HFFc6 (cell line): ENCODE results near the gene PTPN13. TPM values are rescaled to one million over a fixed set of nuclear protein-coding genes. Genes with fewer than 3 reads are reported as not detected.

Experiments
- DNase-seq: peaks from one replicate; pipeline ENCODE4 v3.0.0-alpha.2; 2018
- H3K27ac Mint-ChIP-seq: 2 replicates; pipeline ENCODE4 v1.8.0; 2020; ENCODE audit warnings: mild to moderate bottlenecking, mixed read lengths
- H3K27me3 Mint-ChIP-seq: 2 replicates; pipeline ENCODE4 v1.8.0; 2021; ENCODE audit warnings: mild to moderate bottlenecking, moderate library complexity, mixed read lengths; ENCODE audit not compliant: insufficient read depth
- H3K36me3 Mint-ChIP-seq: 2 replicates; pipeline ENCODE4 v1.8.0; 2021; ENCODE audit warnings: low read depth, mixed read lengths
- H3K4me1 Mint-ChIP-seq: 2 replicates; pipeline ENCODE4 v1.8.0; 2020; ENCODE audit warnings: low read depth, mixed read lengths
- H3K4me3 Mint-ChIP-seq: 2 replicates; pipeline ENCODE4 v1.8.0; 2020; ENCODE audit warnings: mild to moderate bottlenecking, moderate library complexity, mixed read lengths
- H3K9me3 Mint-ChIP-seq: 2 replicates; pipeline ENCODE4 v1.8.0; 2020; ENCODE audit warnings: mild to moderate bottlenecking, mixed read lengths
- total RNA-seq, 6 experiments: library from RNA; stranded (reverse); fragmentation: NEBNext Ultra II Directional; extraction: Animal tissue kit (Norgen Biotek cat#: 25700); gene quantifications; 2 replicates in 1 of 6; 3 replicates in 5 of 6; pipeline ENCODE4 v1.2.3, GENCODE V29; 2021
- TF ChIP-seq, protein P1 (sequence below): fragments of 200-600 bp; sonication (generic); IDR thresholded peaks from 2 replicates; pipeline ENCODE4 v1.5.0; 2021; ENCODE audit warnings: antibody characterized with exemption, mild to moderate bottlenecking

PTPN13 gene
- total RNA-seq, 6 experiments from 2014 or later: 48.2 to 65.7 (median 58.1) TPM

DNA sequence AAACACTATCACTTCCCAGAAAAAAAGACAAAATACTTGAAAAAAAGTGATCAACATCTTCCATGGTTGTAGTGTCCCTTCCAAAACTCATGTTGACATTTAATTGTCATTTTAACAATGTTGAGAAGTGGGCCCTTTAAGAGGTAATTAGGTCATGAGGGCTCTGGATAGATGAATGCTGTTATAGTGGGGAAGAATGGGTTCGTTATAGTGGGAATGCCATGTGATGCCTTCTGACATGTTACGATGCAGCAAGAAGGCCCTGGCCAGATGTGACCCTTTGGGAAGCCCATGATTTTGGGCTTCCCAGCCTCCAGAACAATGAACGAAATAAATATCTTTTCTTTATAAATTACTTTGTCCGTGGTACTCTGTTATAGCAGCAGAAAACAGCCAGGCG is 259.1 kb downstream of the PTPN13 start:
- TF ChIP-seq, protein P1, sequence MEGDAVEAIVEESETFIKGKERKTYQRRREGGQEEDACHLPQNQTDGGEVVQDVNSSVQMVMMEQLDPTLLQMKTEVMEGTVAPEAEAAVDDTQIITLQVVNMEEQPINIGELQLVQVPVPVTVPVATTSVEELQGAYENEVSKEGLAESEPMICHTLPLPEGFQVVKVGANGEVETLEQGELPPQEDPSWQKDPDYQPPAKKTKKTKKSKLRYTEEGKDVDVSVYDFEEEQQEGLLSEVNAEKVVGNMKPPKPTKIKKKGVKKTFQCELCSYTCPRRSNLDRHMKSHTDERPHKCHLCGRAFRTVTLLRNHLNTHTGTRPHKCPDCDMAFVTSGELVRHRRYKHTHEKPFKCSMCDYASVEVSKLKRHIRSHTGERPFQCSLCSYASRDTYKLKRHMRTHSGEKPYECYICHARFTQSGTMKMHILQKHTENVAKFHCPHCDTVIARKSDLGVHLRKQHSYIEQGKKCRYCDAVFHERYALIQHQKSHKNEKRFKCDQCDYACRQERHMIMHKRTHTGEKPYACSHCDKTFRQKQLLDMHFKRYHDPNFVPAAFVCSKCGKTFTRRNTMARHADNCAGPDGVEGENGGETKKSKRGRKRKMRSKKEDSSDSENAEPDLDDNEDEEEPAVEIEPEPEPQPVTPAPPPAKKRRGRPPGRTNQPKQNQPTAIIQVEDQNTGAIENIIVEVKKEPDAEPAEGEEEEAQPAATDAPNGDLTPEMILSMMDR: no peak
- H3K4me3 Mint-ChIP-seq: no peak overlapping the region
- no peaks in the 10 kb centered on the region; the same call in 1 of the 2 replicates for H3K27me3 Mint-ChIP-seq
- peaks cover 63% of the 10 kb centered on the region for H3K4me1 Mint-ChIP-seq
- no peak for DNase-seq
- no peaks in the 10 kb centered on the region for H3K36me3 Mint-ChIP-seq
- H3K27ac Mint-ChIP-seq: no peak overlapping the region
- no peaks in the 10 kb centered on the region; the same call in 1 of the 2 replicates for H3K9me3 Mint-ChIP-seq

DNA sequence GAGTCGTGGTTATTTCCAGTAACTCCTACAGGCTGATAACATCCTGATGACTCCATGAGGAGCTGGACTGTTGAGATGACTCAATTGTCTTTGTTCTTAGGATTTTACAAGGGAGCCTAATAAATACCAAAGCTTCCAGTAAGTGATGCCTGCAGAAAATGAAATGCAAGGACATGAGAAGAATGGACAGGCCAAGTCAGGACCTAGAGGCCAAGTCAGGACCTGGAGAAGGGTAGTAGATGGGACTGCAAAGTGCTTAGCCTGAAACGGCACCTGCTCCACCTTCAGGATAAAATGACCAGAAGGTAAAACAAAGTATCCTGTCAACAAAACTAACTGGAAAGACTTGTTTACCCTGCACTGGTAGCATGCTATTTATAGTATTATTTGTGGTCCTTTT is 261.5 kb downstream of the PTPN13 start:
- Mint-ChIP-seq H3K4me3 (peak overlapping the region; percentile 53), H3K4me1 (peaks cover 42% of the 10 kb centered on the region), H3K36me3 (peaks cover 3% of the 10 kb centered on the region; the same call in 1 of the 2 replicates), H3K9me3 (no peaks in the 10 kb centered on the region; the same call in 1 of the 2 replicates), H3K27ac (peak overlapping the region; percentile 88), H3K27me3 (no peaks in the 10 kb centered on the region; the same call in 1 of the 2 replicates)
- TF ChIP-seq, protein P1: no peak
- peak; percentile 90 for DNase-seq

DNA sequence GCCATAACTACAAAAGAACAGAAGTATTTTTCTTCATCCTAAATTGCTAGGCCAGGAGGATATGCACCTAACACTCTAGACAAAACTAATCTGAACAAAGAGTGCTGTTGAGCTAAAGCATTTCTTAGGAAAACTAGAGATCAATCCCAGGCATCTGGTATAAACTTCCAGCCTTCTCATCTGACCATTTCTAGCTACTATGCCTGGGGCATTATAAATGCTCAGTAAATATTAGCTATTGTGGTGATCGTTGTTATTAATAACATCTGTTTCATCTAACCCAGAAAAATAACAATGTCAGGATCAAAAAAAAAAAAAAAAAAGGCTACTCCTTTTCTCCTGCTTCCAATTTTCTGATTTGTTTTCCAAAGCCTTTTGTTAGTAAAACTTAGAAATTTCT is 262.8 kb downstream of the PTPN13 start:
- peak overlapping the region; percentile 66 for H3K4me3 Mint-ChIP-seq
- no peaks in the 10 kb centered on the region; the same call in 1 of the 2 replicates for H3K9me3 Mint-ChIP-seq

DNA sequence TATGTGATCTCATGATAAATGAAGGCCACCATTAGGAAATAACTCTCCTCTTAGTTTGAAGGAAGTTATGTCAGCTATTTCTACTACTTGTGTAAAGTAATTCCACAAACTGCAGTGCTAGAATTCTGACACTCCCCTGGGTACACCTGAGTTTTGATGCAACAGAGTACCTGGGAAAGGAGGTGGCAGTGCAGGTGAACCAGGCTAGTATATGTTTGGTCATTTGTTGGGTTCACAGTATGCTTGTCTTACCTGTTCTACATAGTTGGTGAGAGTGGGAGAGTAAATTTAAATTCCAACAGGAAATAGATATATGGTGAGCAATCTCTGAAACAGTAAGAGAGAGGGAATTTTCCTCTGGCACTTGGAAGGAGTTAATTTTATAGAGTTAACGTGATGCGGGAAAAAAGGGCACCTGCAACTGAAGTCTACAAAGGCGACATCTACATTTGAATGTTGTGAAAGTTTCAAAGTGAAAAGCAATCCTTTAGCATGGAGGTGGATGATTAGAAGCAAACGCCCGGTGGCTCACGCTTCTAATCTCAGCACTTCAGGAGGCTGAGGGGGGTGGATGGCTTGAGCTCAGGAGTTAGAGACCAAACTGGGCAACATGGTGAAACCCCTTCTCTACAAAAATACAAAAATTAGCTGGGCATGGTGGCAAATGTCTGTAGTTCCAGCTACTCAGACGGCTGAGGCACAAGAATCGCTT is 263.4 kb downstream of the PTPN13 start:
- no peaks in the 10 kb centered on the region; the same call in 1 of the 2 replicates for H3K9me3 Mint-ChIP-seq
- peaks cover 3% of the 10 kb centered on the region; the same call in 1 of the 2 replicates for H3K36me3 Mint-ChIP-seq
- H3K27me3 Mint-ChIP-seq: no peaks in the 10 kb centered on the region; the same call in 1 of the 2 replicates
- H3K27ac Mint-ChIP-seq: peak overlapping the region; percentile 88
- DNase-seq: no peak
- peak overlapping the region; percentile 45; the same call in 1 of the 2 replicates for H3K4me3 Mint-ChIP-seq
- TF ChIP-seq, protein P1: no peak
- H3K4me1 Mint-ChIP-seq: peaks cover 39% of the 10 kb centered on the region

More for the DNA sequence above, 262.8 kb downstream of the PTPN13 start:
- H3K4me1 Mint-ChIP-seq: peaks cover 39% of the 10 kb centered on the region
- TF ChIP-seq, protein P1: no peak
- DNase-seq: peak; percentile 24
- peak overlapping the region; percentile 88 for H3K27ac Mint-ChIP-seq
- H3K36me3 Mint-ChIP-seq: peaks cover 3% of the 10 kb centered on the region; the same call in 1 of the 2 replicates
- no peaks in the 10 kb centered on the region; the same call in 1 of the 2 replicates for H3K27me3 Mint-ChIP-seq

Other genes starting within 250 kb of the PTPN13 start
- gene MAPK10, start 234.3 kb upstream of the PTPN13 start, total RNA-seq: 1 to 10 TPM in 3 of 6 experiments, under 1 TPM in 3; 0.79 to 1.8 (median 1.1) TPM